A673 (cell line): ENCODE measurements around the gene TBC1D5.

Experiments
- CTCF ChIP-seq: fragments of 300-800, 200-600 bp; sonication (generic); conservative IDR thresholded peaks from 2 replicates; pipeline ENCODE4 v1.5.1; 2017; ENCODE audit warnings: low read depth, mild to moderate bottlenecking, antibody characterized with exemption, low read length, moderate library complexity, mixed read lengths
- EZH2 ChIP-seq: fragments of 200-600 bp; sonication (generic); IDR thresholded peaks from 2 replicates; pipeline ENCODE4 v1.6.1; 2017; ENCODE audit warnings: borderline replicate concordance, low read depth, mild to moderate bottlenecking, mixed read lengths, antibody characterized with exemption, low read length; ENCODE audit not compliant: poor library complexity, severe bottlenecking

- TF ChIP-seq CTCF (no peak), EZH2 (no peak)
Observed at GRCh38 chr3:17745301-17745700, 2.9 kb upstream of the TBC1D5 start.
